IPS-NIHi11 (cell line): Measurements from ENCODE around the gene INTS4.
A peak's percentile ranks its signal among the peaks of the same experiment; 100 is the strongest.
"Not testable (repeated sequence)": the region's sequence is repeated elsewhere in the genome, so short reads cannot be mapped to it uniquely, and the experiment has no call there.

ENCODE experiments used
- DNase-seq: peaks from one replicate; pipeline ENCODE4 v3.0.0; 2012; ENCODE audit warnings: mixed read lengths, low spot score

The INTS4 gene

GRCh38 chr11:78022397-78023396 is 28.2 kb upstream of the INTS4 start, which contains the start of gene KCTD14:
KCTD14 (minus strand) TSS chr11:78023276; CDS start chr11:78023249, 27 bp downstream.
- DNase-seq, result peak; percentile 85

GRCh38 chr11:78021611-78022010 is 27.1 kb upstream of the INTS4 start:
- DNase-seq, result no peak

GRCh38 chr11:78020246-78020645 is 25.8 kb upstream of the INTS4 start:
- DNase-seq, result no peak

- DNase-seq, result no peak
These were observed 25.3 kb upstream of the INTS4 start for GRCh38 chr11:78019808-78020207.

- DNase-seq, result no peak
These were observed 21.4 kb upstream of the INTS4 start for GRCh38 chr11:78015878-78016277.

GRCh38 chr11:78014937-78015520 is 20.6 kb upstream of the INTS4 start:
- DNase-seq, result not testable (repeated sequence)

GRCh38 chr11:78011301-78011700 is 16.8 kb upstream of the INTS4 start:
- DNase-seq, result no peak

- no peak for DNase-seq
These were observed 16.3 kb upstream of the INTS4 start for GRCh38 chr11:78010755-78011154.

GRCh38 chr11:78010304-78010703 is 15.8 kb upstream of the INTS4 start:
- DNase-seq, result no peak

GRCh38 chr11:78009062-78009461 is 14.6 kb upstream of the INTS4 start:
- DNase-seq, result no peak

- DNase-seq, result peak; percentile 76
These were observed 5.7 kb upstream of the INTS4 start for GRCh38 chr11:78000193-78000592.

- DNase-seq, result no peak
These were observed 5.1 kb upstream of the INTS4 start for GRCh38 chr11:77999446-78000030.

GRCh38 chr11:77993902-77994301 is 566 bp downstream of the INTS4 start:
- no peak for DNase-seq

GRCh38 chr11:77990981-77991380 is 3.5 kb downstream of the INTS4 start:
- DNase-seq, result no peak

- DNase-seq, result not testable (repeated sequence)
These were observed 8.0 kb downstream of the INTS4 start for GRCh38 chr11:77986456-77986855.

- DNase-seq, result no peak
These were observed 13.0 kb downstream of the INTS4 start for GRCh38 chr11:77981346-77981947.

- no peak for DNase-seq
These were observed 26.1 kb downstream of the INTS4 start for GRCh38 chr11:77968337-77968736.

- no peak for DNase-seq
These were observed 26.7 kb downstream of the INTS4 start for GRCh38 chr11:77967753-77968152.

- no peak for DNase-seq
These were observed 27.3 kb downstream of the INTS4 start for GRCh38 chr11:77967121-77967520.

GRCh38 chr11:77966338-77966737 is 28.1 kb downstream of the INTS4 start:
- no peak for DNase-seq

GRCh38 chr11:77959434-77959833 is 35.0 kb downstream of the INTS4 start:
- DNase-seq, result no peak

- not testable (repeated sequence) for DNase-seq
These were observed 35.8 kb downstream of the INTS4 start for GRCh38 chr11:77958583-77959177.
